ENCODE measurements around the gene SHMT1. TPM values are rescaled to one million over a fixed set of nuclear protein-coding genes. Genes with fewer than 3 reads are reported as not detected.

Gene SHMT1
- 5.2 and 6.5 TPM in 2 replicates for polyA plus RNA-seq

GRCh38 chr17:18363101-18364049, at the start of gene SHMT1:
SHMT1 (minus strand) TSS chr17:18363550; CDS start chr17:18355981, 7,569 bp downstream.

DNA sequence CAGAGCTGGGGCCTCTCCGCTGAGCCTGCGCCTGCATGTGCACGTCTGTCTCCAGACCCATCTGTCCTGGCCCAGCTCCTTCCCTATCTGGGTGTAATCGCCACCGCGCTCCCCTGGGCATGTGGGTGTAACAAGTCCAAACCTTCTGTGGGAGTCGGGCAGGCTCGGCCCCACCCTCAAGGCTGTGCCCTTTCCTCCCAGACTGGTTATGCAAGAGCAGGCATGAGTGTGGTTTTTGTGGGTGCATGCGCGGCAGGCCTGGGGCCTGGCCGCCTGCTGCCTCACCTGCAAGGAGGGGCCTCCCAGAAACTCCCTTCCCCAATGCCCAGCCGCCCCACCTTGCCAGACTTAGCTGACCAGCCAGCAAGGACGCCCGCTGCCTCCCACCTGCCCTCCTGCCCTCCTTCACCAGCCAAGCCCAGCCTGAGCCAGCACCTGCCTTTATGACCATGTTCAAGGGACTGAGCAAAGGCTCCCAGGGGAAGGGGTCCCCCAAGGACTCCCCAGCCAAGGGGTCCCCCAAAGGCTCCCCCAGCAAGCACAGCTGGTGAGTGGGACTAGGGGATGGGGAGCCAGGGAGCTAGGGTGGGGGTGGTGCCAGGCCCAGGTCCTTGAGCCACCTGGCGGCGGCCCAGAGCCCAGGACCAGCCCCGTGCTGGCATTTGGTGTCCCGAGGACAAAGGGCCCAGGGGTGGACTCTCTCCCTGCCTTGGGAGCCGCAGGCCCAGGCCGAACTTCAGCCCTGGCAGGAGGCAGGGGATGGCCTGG, 14.3 kb upstream of the SHMT1 start, which contains the start of gene EVPLL:
EVPLL (plus strand) TSS at position 342 of the 768 bp plus-strand sequence. CDS start 3,160 bp downstream, outside the sequence.

GRCh38 chr17:18314731-18315561, 48.4 kb downstream of the SHMT1 start, which contains the start of the genes SMCR8 and TOP3A:
SMCR8 (plus strand) TSS chr17:18315293; CDS start chr17:18315790, 497 bp downstream.
TOP3A (minus strand) TSS chr17:18314994; CDS start chr17:18314778, 216 bp downstream.

Other genes starting within 250 kb of the SHMT1 start
- gene ALKBH5, start 179.7 kb downstream of the SHMT1 start, polyA plus RNA-seq: 36.4 and 42.2 TPM in 2 replicates
- gene LLGL1, start 137.9 kb downstream of the SHMT1 start, polyA plus RNA-seq: 0.07 TPM in 1 of 2 replicates, not detected in the other
- 40.1 and 53.5 TPM in 2 replicates for gene FLII, start 104.8 kb downstream of the SHMT1 start, polyA plus RNA-seq
- 1.4 and 3.2 TPM in 2 replicates for gene MIEF2, start 102.9 kb downstream of the SHMT1 start, polyA plus RNA-seq
- gene TOP3A, start 48.6 kb downstream of the SHMT1 start, polyA plus RNA-seq: 1.5 and 3.7 TPM in 2 replicates
- 0.31 and 0.99 TPM in 2 replicates for gene SMCR8, start 48.3 kb downstream of the SHMT1 start, polyA plus RNA-seq
- gene EVPLL, start 14.2 kb upstream of the SHMT1 start, polyA plus RNA-seq: not detected in 2 replicates
- gene LGALS9C, start 113.2 kb upstream of the SHMT1 start, polyA plus RNA-seq: not detected in 2 replicates